ENCODE measurements around the gene BIRC6.

Gene BIRC6

GRCh38 chr2:32386739-32387138 is 29.9 kb downstream of the BIRC6 start:
- peaks cover 84% of the 10 kb centered on the region for H3K36me3 ChIP-seq (ENCODE audit: insufficient read depth, low read length)
- TF ChIP-seq, protein P1, sequence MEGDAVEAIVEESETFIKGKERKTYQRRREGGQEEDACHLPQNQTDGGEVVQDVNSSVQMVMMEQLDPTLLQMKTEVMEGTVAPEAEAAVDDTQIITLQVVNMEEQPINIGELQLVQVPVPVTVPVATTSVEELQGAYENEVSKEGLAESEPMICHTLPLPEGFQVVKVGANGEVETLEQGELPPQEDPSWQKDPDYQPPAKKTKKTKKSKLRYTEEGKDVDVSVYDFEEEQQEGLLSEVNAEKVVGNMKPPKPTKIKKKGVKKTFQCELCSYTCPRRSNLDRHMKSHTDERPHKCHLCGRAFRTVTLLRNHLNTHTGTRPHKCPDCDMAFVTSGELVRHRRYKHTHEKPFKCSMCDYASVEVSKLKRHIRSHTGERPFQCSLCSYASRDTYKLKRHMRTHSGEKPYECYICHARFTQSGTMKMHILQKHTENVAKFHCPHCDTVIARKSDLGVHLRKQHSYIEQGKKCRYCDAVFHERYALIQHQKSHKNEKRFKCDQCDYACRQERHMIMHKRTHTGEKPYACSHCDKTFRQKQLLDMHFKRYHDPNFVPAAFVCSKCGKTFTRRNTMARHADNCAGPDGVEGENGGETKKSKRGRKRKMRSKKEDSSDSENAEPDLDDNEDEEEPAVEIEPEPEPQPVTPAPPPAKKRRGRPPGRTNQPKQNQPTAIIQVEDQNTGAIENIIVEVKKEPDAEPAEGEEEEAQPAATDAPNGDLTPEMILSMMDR (IDR thresholded peaks at IDR 0.05; ENCODE audit: low read length): no peak
- no peak for TF ChIP-seq EZH2 (IDR thresholded peaks at IDR 0.05; ENCODE audit: borderline replicate concordance, low read length)
- H3K27me3 ChIP-seq (ENCODE audit: insufficient read depth, low read length): no peaks in the 10 kb centered on the region
- H3K9me2 ChIP-seq (ENCODE audit: low read depth, low read length): no peaks in the 10 kb centered on the region
- no peak overlapping the region for H3K27ac ChIP-seq (ENCODE audit: low read depth, low read length, poor library complexity, severe bottlenecking)
- H2AFZ ChIP-seq (ENCODE audit: low read length): no peak overlapping the region
- no peaks in the 10 kb centered on the region; the same call in 1 of the 2 replicates for H4K20me1 ChIP-seq (ENCODE audit: insufficient read depth, low read length)
- H3K4me1 ChIP-seq (ENCODE audit: insufficient read depth, low read length, severe bottlenecking): no peaks in the 10 kb centered on the region
- H3F3A ChIP-seq (ENCODE audit: insufficient read depth, low read length): no peaks in the 10 kb centered on the region
- no peak overlapping the region for H3K4me2 ChIP-seq (ENCODE audit: low read length)
- no peak overlapping the region for H3K4me3 ChIP-seq (ENCODE audit: low read depth, low read length, poor library complexity, severe bottlenecking)
- H3K9ac ChIP-seq (ENCODE audit: low read length): no peak overlapping the region
- H3K9me3 ChIP-seq (ENCODE audit: low read length): no peaks in the 10 kb centered on the region
- no peaks in the 10 kb centered on the region; the same call in 1 of the 2 replicates for H3K79me2 ChIP-seq (ENCODE audit: insufficient read depth, low read length)

DNA sequence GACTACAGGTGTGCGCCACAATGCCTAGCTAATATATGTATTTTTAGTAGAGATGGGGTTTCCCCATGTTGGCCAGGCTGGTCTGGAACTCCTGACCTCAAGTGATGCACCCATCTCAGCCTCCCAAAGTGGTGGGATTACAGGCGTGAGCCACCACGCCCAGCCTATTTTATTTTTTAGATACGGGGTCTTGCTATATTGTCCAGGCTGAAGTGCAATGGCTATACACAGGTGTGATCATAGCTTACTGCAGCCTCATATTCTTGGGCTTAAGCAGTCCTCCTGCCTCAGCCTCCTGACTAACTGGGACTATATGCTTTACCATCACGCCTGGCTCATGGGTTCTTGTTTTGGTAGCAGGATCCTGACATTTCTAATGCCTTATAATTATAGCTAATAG is 42.4 kb downstream of the BIRC6 start:
- H3K27ac ChIP-seq (ENCODE audit: low read depth, low read length, poor library complexity, severe bottlenecking): no peak overlapping the region
- H3K79me2 ChIP-seq (ENCODE audit: insufficient read depth, low read length): no peaks in the 10 kb centered on the region
- H3K9ac ChIP-seq (ENCODE audit: low read length): no peak overlapping the region
- H3K27me3 ChIP-seq (ENCODE audit: insufficient read depth, low read length): no peaks in the 10 kb centered on the region
- no peak overlapping the region for H2AFZ ChIP-seq (ENCODE audit: low read length)
- H3K9me2 ChIP-seq (ENCODE audit: low read depth, low read length): no peaks in the 10 kb centered on the region
- H4K20me1 ChIP-seq (ENCODE audit: insufficient read depth, low read length): no peaks in the 10 kb centered on the region
- no peak overlapping the region for H3K4me2 ChIP-seq (ENCODE audit: low read length)
- H3K4me3 ChIP-seq (ENCODE audit: low read depth, low read length, poor library complexity, severe bottlenecking): no peak overlapping the region
- no peaks in the 10 kb centered on the region for H3K9me3 ChIP-seq (ENCODE audit: low read length)
- H3K4me1 ChIP-seq (ENCODE audit: insufficient read depth, low read length, severe bottlenecking): no peaks in the 10 kb centered on the region
- no peak for TF ChIP-seq EZH2 (IDR thresholded peaks at IDR 0.05; ENCODE audit: borderline replicate concordance, low read length)
- TF ChIP-seq, protein P1 (IDR thresholded peaks at IDR 0.05; ENCODE audit: low read length): no peak
- peaks cover 69% of the 10 kb centered on the region for H3K36me3 ChIP-seq (ENCODE audit: insufficient read depth, low read length)
- H3F3A ChIP-seq (ENCODE audit: insufficient read depth, low read length): peaks cover 3% of the 10 kb centered on the region; the same call in 1 of the 2 replicates

DNA sequence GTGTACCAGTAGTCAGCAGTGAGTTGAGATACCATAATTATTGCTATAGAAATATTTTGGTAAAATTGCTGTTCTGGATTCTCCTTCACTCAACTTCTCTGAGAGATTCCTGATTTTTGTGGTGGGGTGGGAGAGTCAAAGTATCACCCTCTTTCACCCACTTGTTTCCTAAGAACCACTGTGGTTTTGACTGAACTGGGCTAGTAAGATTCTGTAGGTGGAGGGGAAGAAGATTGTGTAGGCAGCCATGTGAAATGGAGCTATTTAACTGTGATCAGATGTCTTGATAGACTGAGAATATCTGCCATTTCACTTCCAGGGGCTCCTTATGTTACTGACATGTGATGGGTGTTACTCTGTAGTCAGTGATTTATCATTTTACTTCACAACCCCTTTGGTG is 45.3 kb downstream of the BIRC6 start:
- Histone ChIP-seq H3K27ac (ENCODE audit: low read depth, low read length, poor library complexity, severe bottlenecking) (no peak overlapping the region), H3F3A (ENCODE audit: insufficient read depth, low read length) (peaks cover 3% of the 10 kb centered on the region; the same call in 1 of the 2 replicates), H3K36me3 (ENCODE audit: insufficient read depth, low read length) (peaks cover 75% of the 10 kb centered on the region)

More for the DNA sequence above, 45.3 kb downstream of the BIRC6 start:
- H3K4me1 ChIP-seq (ENCODE audit: insufficient read depth, low read length, severe bottlenecking): no peaks in the 10 kb centered on the region
- no peaks in the 10 kb centered on the region for H3K9me2 ChIP-seq (ENCODE audit: low read depth, low read length)
- H3K27me3 ChIP-seq (ENCODE audit: insufficient read depth, low read length): no peaks in the 10 kb centered on the region
- H3K4me3 ChIP-seq (ENCODE audit: low read depth, low read length, poor library complexity, severe bottlenecking): no peak overlapping the region
- H3K9ac ChIP-seq (ENCODE audit: low read length): no peak overlapping the region
- H4K20me1 ChIP-seq (ENCODE audit: insufficient read depth, low read length): no peaks in the 10 kb centered on the region
- no peak for TF ChIP-seq EZH2 (IDR thresholded peaks at IDR 0.05; ENCODE audit: borderline replicate concordance, low read length)
- TF ChIP-seq, protein P1 (IDR thresholded peaks at IDR 0.05; ENCODE audit: low read length): no peak
- no peak overlapping the region for H3K4me2 ChIP-seq (ENCODE audit: low read length)
- H3K79me2 ChIP-seq (ENCODE audit: insufficient read depth, low read length): peaks cover 5% of the 10 kb centered on the region; the same call in 1 of the 2 replicates
- H2AFZ ChIP-seq (ENCODE audit: low read length): no peak overlapping the region
- no peaks in the 10 kb centered on the region for H3K9me3 ChIP-seq (ENCODE audit: low read length)

All from OCI-LY1 (cell line).